NB4 (cell line): Measurements from ENCODE around the gene MRTFA.

Experiments used
- DNase-seq: peaks from one replicate; pipeline ENCODE4 v3.0.0; 2010; ENCODE audit warnings: low read depth
- H3K4me3 ChIP-seq: one replicate; pipeline ENCODE4 v1.5.1; 2011; ENCODE audit warnings: mild to moderate bottlenecking, low read depth, low read length, moderate library complexity
- MYC ChIP-seq: IDR thresholded peaks from 2 replicates; pipeline ENCODE4 v1.6.1; 2011; ENCODE audit warnings: low read depth, low read length
- POLR2A ChIP-seq: IDR thresholded peaks from 2 replicates; pipeline ENCODE4 v1.6.1; 2011; ENCODE audit warnings: mild to moderate bottlenecking; ENCODE audit not compliant: insufficient read length; ENCODE audit errors: extremely low read depth
- TF ChIP-seq, protein P1 (sequence below): IDR thresholded peaks from one replicate; pipeline ENCODE4 v1.5.1; 2012; ENCODE audit warnings: low read depth, low read length
- TF ChIP-seq, protein P2 (sequence below): IDR thresholded peaks from 2 replicates; pipeline ENCODE4 v1.6.1; 2011; ENCODE audit warnings: low read depth, low read length

Gene MRTFA

GRCh38 chr22:40364431-40364830, 272.1 kb downstream of the MRTFA start:
- no peak for DNase-seq

GRCh38 chr22:40363059-40363458, 273.5 kb downstream of the MRTFA start:
- TF ChIP-seq, protein P1, sequence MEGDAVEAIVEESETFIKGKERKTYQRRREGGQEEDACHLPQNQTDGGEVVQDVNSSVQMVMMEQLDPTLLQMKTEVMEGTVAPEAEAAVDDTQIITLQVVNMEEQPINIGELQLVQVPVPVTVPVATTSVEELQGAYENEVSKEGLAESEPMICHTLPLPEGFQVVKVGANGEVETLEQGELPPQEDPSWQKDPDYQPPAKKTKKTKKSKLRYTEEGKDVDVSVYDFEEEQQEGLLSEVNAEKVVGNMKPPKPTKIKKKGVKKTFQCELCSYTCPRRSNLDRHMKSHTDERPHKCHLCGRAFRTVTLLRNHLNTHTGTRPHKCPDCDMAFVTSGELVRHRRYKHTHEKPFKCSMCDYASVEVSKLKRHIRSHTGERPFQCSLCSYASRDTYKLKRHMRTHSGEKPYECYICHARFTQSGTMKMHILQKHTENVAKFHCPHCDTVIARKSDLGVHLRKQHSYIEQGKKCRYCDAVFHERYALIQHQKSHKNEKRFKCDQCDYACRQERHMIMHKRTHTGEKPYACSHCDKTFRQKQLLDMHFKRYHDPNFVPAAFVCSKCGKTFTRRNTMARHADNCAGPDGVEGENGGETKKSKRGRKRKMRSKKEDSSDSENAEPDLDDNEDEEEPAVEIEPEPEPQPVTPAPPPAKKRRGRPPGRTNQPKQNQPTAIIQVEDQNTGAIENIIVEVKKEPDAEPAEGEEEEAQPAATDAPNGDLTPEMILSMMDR = no peak
- TF ChIP-seq POLR2A (no peak), MYC (no peak)
- TF ChIP-seq, protein P2, sequence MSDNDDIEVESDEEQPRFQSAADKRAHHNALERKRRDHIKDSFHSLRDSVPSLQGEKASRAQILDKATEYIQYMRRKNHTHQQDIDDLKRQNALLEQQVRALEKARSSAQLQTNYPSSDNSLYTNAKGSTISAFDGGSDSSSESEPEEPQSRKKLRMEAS = no peak
- no peak for DNase-seq

More at GRCh38 chr22:40364431-40364830, 272.1 kb downstream of the MRTFA start:
- no peak overlapping the region for H3K4me3 ChIP-seq
- TF ChIP-seq POLR2A (no peak), MYC (no peak)
- TF ChIP-seq, protein P1 = no peak
- TF ChIP-seq, protein P2 = no peak

DNA sequence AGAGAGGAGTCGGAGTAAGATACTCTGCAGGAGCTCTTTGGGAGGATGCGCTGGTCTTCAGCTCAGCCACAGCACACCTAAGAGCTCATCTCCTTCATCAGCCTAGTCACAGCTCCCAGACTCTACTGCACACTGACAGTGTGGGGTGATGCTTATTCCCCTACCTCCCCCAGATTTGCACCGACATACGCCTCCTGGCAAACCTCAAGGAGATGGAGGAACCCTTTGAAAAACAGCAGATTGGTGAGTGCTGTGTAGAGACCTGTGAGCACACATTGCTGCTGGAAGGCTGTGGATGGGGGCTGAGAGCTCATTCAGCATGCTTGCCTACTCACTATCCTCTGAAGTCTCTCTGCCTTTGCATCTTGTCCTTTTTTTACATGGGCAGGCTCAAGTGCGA, 275.4 kb downstream of the MRTFA start:
- DNase-seq = no peak
- H3K4me3 ChIP-seq = no peak overlapping the region
- TF ChIP-seq POLR2A (no peak), MYC (no peak)
- TF ChIP-seq, protein P1 = no peak
- TF ChIP-seq, protein P2 = no peak

More at GRCh38 chr22:40363059-40363458, 273.5 kb downstream of the MRTFA start:
- no peak overlapping the region for H3K4me3 ChIP-seq
